Activated B cell treated with CpG ODN at 0.5 μM for 24 hours (primary cell): Measurements from ENCODE around the gene COG3. TPM values are rescaled to one million over a fixed set of nuclear protein-coding genes. Genes with fewer than 3 reads are reported as not detected.

Experiments
- ATAC-seq: fragments of 200-7000 bp; cut with Tn5 transposase; one replicate; pipeline ENCODE4 v1.10.0; 2021; ENCODE audit warnings: low read depth, mild to moderate bottlenecking, moderate library complexity
- CTCF ChIA-PET: fragments of 350-600 bp; sonication (Branson Sonifier 250); formaldehyde crosslinking; loops from one replicate; lab custom pipeline; 2021; ENCODE audit warnings: antibody characterized with exemption; lab: Charles Lee
- POLR2A ChIA-PET: fragments of 350-600 bp; sonication (Branson Sonifier 250); formaldehyde crosslinking; loops from one replicate; lab custom pipeline; 2021; ENCODE audit warnings: antibody characterized with exemption; lab: Charles Lee
- DNase-seq: peaks from one replicate; pipeline ENCODE4 v3.0.0; 2022
- H3K27ac Mint-ChIP-seq: one replicate; pipeline ENCODE4 v1.8.0; 2020; ENCODE audit warnings: mixed read lengths
- H3K27me3 Mint-ChIP-seq: one replicate; pipeline ENCODE4 v1.8.0; 2021; ENCODE audit warnings: mixed read lengths
- H3K36me3 Mint-ChIP-seq: one replicate; pipeline ENCODE4 v1.8.0; 2021; ENCODE audit warnings: low read depth, mixed read lengths
- H3K4me1 Mint-ChIP-seq: one replicate; pipeline ENCODE4 v1.8.0; 2021; ENCODE audit warnings: mixed read lengths
- H3K4me3 Mint-ChIP-seq: one replicate; pipeline ENCODE4 v1.8.0; 2020; ENCODE audit warnings: mild to moderate bottlenecking, mixed read lengths
- H3K9me3 Mint-ChIP-seq: one replicate; pipeline ENCODE4 v1.8.0; 2020; ENCODE audit warnings: mixed read lengths
- intact Hi-C: fragments of 100-400 bp; cut with micrococcal nuclease; formaldehyde crosslinking; loops from one replicate; pipeline ENCODE4 v1.15.1; 2024
- total RNA-seq: library from RNA; stranded (reverse); gene quantifications from 2 replicates; pipeline ENCODE4 v1.2.3, GENCODE V29; 2022
- TF ChIP-seq, protein P1 (sequence below): fragments of 200-600 bp; IDR thresholded peaks from one replicate; pipeline ENCODE4 v1.8.0; 2022; ENCODE audit warnings: antibody characterized with exemption, mild to moderate bottlenecking

COG3 gene
- total RNA-seq, 1 donor from 2014 or later: 31.6 TPM

- ChIA-PET CTCF (no interaction called here), POLR2A (no interaction called here)
- H3K4me3 Mint-ChIP-seq: no peak overlapping the region
- no peaks in the 10 kb centered on the region for H3K36me3 Mint-ChIP-seq
- DNase-seq (no peak), ATAC-seq (no peak)
- TF ChIP-seq, protein P1, sequence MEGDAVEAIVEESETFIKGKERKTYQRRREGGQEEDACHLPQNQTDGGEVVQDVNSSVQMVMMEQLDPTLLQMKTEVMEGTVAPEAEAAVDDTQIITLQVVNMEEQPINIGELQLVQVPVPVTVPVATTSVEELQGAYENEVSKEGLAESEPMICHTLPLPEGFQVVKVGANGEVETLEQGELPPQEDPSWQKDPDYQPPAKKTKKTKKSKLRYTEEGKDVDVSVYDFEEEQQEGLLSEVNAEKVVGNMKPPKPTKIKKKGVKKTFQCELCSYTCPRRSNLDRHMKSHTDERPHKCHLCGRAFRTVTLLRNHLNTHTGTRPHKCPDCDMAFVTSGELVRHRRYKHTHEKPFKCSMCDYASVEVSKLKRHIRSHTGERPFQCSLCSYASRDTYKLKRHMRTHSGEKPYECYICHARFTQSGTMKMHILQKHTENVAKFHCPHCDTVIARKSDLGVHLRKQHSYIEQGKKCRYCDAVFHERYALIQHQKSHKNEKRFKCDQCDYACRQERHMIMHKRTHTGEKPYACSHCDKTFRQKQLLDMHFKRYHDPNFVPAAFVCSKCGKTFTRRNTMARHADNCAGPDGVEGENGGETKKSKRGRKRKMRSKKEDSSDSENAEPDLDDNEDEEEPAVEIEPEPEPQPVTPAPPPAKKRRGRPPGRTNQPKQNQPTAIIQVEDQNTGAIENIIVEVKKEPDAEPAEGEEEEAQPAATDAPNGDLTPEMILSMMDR: no peak
- H3K4me1 Mint-ChIP-seq: peaks cover 9% of the 10 kb centered on the region
- H3K9me3 Mint-ChIP-seq: no peaks in the 10 kb centered on the region
- peaks cover 4% of the 10 kb centered on the region for H3K27me3 Mint-ChIP-seq
- H3K27ac Mint-ChIP-seq: no peak overlapping the region
- intact Hi-C loops: no loop called here
Measured at GRCh38 chr13:45439781-45440462, 24.8 kb upstream of the COG3 start.

DNA sequence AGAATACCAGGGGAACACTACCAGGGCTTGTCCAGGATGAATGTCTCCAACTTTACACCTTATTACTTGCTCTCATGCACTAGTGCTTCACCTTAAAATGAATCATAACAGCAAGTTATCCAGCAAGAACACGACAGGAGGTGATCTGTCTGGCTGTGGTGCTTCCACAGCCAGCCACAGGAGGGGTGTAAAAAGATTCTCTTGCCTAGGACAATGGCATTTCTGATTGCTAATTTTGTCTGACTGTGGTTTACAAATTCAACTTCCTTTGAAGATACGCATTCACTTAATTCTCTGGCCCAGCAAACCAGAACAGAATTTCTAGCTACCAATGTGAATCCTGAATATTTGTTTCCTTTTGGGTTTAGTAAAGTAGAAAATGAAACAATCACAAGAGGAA is 23.1 kb upstream of the COG3 start:
- ATAC-seq (no peak), DNase-seq (no peak)
- ChIA-PET POLR2A (interaction anchor here (1.1 kb wide), 1 partner anchor 1232 kb away, joined by 7 read pairs; no protein-coding TSS in a partner anchor), CTCF (no interaction called here)
- Mint-ChIP-seq H3K36me3 (no peaks in the 10 kb centered on the region), H3K4me3 (no peak overlapping the region), H3K4me1 (peaks cover 9% of the 10 kb centered on the region), H3K27me3 (peaks cover 8% of the 10 kb centered on the region), H3K27ac (no peak overlapping the region), H3K9me3 (no peaks in the 10 kb centered on the region)
- TF ChIP-seq, protein P1: no peak
- intact Hi-C loops: no loop called here

- CTCF ChIA-PET: no interaction called here
- peaks cover 20% of the 10 kb centered on the region for H3K27me3 Mint-ChIP-seq
- ATAC-seq (no peak), DNase-seq (no peak)
- no peak overlapping the region for H3K4me3 Mint-ChIP-seq
- intact Hi-C loops: no loop called here
- POLR2A ChIA-PET: interaction anchor here (0.5 kb wide), 1 partner anchor 607 kb away, joined by 3 read pairs; no protein-coding TSS in a partner anchor
- TF ChIP-seq, protein P1: no peak
- H3K9me3 Mint-ChIP-seq: no peaks in the 10 kb centered on the region
- peaks cover 9% of the 10 kb centered on the region for H3K4me1 Mint-ChIP-seq
- H3K36me3 Mint-ChIP-seq: no peaks in the 10 kb centered on the region
- no peak overlapping the region for H3K27ac Mint-ChIP-seq
Measured at GRCh38 chr13:45445053-45445452, 19.7 kb upstream of the COG3 start.

GRCh38 chr13:45446181-45446580 is 18.6 kb upstream of the COG3 start:
- TF ChIP-seq, protein P1: no peak
- Mint-ChIP-seq H3K27me3 (peaks cover 20% of the 10 kb centered on the region), H3K36me3 (no peaks in the 10 kb centered on the region), H3K27ac (no peak overlapping the region), H3K4me1 (peaks cover 9% of the 10 kb centered on the region), H3K4me3 (no peak overlapping the region), H3K9me3 (no peaks in the 10 kb centered on the region)
- CTCF ChIA-PET: no interaction called here
- intact Hi-C loops: no loop called here
- POLR2A ChIA-PET: no interaction called here
- ATAC-seq (no peak), DNase-seq (no peak)

- intact Hi-C loops: no loop called here
- TF ChIP-seq, protein P1: no peak
- no peaks in the 10 kb centered on the region for H3K9me3 Mint-ChIP-seq
- H3K27me3 Mint-ChIP-seq: peaks cover 20% of the 10 kb centered on the region
- H3K4me1 Mint-ChIP-seq: peaks cover under 1% of the 10 kb centered on the region
- no peak overlapping the region for H3K27ac Mint-ChIP-seq
- DNase-seq: no peak
- H3K4me3 Mint-ChIP-seq: no peak overlapping the region
- no peaks in the 10 kb centered on the region for H3K36me3 Mint-ChIP-seq
- ChIA-PET CTCF (no interaction called here), POLR2A (interaction anchor here (0.6 kb wide), 1 partner anchor 735 kb away, joined by 6 read pairs; the partner anchor contains the start of gene LCP1)
- ATAC-seq: no peak
Measured at GRCh38 chr13:45447050-45447661, 17.6 kb upstream of the COG3 start.
